Fibroblast of pulmonary artery (primary cell): Measurements from ENCODE around the gene LLGL1.

Experiments
- DNase-seq: peaks from one replicate; pipeline ENCODE4 v3.0.0-alpha.2; 2010; ENCODE audit warnings: low read depth
- H3K4me3 ChIP-seq: replicated peaks from 2 replicates; pipeline ENCODE4 v1.5.1; 2011; ENCODE audit warnings: low read depth, mild to moderate bottlenecking, control low read depth, low read length, moderate library complexity
- CTCF ChIP-seq: IDR thresholded peaks from 2 replicates; pipeline ENCODE4 v1.5.1; 2011; ENCODE audit warnings: mild to moderate bottlenecking, control low read depth, low read length, inconsistent platforms; ENCODE audit errors: missing control alignments

The LLGL1 gene

GRCh38 chr17:18280249-18280648, 54.8 kb downstream of the LLGL1 start:
- DNase-seq: no peak
- H3K4me3 ChIP-seq: no peak overlapping the region
- no peak for TF ChIP-seq CTCF

- no peak overlapping the region for H3K4me3 ChIP-seq
- no peak for DNase-seq
- TF ChIP-seq CTCF: no peak
These were observed 55.4 kb downstream of the LLGL1 start for GRCh38 chr17:18280766-18281371.

- TF ChIP-seq CTCF: no peak
- H3K4me3 ChIP-seq: no peak overlapping the region
- no peak for DNase-seq
These were observed 56.4 kb downstream of the LLGL1 start for GRCh38 chr17:18281788-18282187.

GRCh38 chr17:18285296-18285695, 59.9 kb downstream of the LLGL1 start:
- no peak for DNase-seq
- H3K4me3 ChIP-seq: no peak overlapping the region
- TF ChIP-seq CTCF: no peak

GRCh38 chr17:18291718-18292540, 66.5 kb downstream of the LLGL1 start:
- no peak for TF ChIP-seq CTCF
- no peak overlapping the region for H3K4me3 ChIP-seq
- DNase-seq: no peak
